GM18867 (cell line): ENCODE results near the gene KLK3.

ENCODE experiments used
- ATAC-seq: cut with Tn5 transposase; IDR thresholded peaks from one replicate; pipeline ENCODE4 v1.9.1; 2021; ENCODE audit warnings: mild to moderate bottlenecking, moderate library complexity; ENCODE audit not compliant: unreplicated experiment

KLK3 gene

GRCh38 chr19:50830266-50831025 is 24.3 kb upstream of the KLK3 start:
- no peak for ATAC-seq

GRCh38 chr19:50831026-50831396 is 23.7 kb upstream of the KLK3 start:
- ATAC-seq: no peak

DNA sequence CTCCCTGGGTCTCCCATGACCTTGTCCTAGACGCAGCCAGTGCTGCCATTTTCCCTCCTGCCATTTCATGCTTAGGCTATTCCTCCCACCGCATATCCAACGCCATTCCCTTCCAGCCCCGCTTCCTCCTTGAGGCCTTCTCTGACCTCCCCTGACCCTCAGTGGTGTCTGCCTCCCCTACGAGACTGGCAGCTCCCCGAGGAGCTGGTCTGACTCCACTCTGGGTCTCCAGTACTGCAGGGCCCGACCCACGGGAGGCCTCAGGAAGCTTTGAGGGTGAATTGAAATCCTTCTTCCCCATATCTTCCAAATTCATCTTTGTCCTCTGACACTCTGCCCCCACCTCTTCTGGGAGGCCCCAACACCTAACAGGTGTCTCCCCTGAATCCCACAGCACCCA is 22.0 kb upstream of the KLK3 start:
- ATAC-seq: no peak

- no peak for ATAC-seq
Measured at GRCh38 chr19:50833117-50833801, 21.5 kb upstream of the KLK3 start, which contains the start of gene KLK15. Gene KLK15, minus strand, starts transcription at chr19:50833574. Its CDS starts 2,082 bp downstream, at chr19:50831492.

DNA sequence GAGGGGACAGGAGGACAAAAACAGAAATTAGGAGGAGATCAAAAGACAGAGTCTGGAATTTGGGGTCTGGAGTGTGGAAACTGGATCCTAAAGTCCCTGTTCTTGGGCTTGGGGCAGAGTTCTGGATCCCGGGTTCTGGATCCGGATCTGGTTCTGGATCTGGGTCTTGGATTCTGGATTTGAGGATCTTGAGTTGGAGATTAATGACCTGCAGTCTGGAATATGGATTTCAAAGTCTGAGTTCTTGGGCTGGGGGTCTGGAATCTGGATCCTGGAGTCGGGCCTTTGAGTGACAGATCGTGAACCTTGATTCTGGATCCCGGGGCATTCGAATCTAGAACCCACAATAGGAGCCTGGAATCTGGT is 20.9 kb upstream of the KLK3 start:
- no peak for ATAC-seq

DNA sequence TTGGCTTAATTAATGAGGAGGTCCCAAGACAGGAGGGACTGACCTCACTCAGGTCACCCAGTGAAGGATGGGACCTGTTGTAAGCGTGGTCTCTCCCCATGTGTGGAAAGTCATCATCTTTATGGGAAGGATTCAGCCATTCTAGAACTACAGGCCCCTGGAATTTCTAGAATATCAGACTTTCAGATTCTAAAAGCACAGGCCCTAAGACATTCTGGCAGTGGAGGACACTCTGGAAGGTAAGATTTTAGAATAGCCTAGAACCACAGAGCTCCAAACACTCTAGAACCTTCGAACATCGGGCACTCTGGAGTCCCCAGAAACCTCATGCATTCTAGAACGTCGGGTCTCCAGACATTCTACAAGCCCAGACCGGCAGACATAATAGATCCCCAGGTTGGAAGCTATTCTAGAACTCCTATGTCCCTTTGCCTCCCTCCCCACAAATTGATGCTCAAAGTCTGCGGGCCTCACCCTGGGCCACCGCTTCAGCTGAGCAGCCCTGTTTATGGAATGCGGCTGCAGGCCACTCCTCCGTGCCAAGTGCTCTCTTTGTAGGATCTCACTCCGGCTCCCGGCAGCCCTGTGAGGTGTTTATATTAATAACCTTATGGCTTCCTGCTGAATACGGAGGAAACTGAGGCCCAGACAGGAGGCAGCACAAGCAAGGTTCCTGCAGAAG is 19.5 kb upstream of the KLK3 start:
- ATAC-seq: peak; percentile 10

DNA sequence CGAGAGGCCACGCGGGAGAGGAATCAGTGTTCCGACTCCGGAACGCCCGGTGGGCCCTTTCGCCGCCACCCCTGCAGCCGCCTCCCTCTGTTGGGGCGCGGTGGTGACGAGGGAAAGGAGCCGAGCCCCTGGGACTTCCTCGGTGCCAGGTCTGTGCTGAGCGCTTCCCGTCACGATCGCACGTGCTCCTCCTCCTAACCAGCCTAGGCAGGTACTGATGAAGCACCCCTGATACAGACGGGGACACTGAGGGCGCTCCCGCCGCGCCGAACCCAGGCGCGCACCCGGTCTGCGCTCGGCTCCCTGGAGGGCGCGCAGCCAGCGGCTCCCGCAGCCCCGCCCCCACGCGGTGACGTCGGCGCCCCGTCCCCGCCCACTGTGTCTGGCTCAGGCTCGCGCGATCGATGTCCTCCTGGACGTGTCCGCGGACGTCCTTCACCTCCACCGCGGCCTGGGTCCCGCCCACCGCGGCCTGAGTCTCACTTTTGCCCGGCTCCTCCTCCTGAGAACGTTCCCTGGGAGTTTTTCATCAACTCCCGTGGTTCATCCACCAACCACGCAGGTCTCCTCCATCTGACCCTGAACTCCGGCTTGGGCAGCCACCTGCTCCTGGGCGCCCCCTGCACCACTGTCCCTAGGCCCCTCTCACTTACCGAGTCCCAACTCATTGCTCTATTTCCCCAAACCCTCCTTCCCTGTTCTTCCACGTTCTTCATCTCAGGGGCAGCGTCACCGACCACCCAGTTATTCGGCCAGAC is 18.8 kb upstream of the KLK3 start:
- ATAC-seq: peak; percentile 81

GRCh38 chr19:50836543-50837195 is 18.0 kb upstream of the KLK3 start:
- no peak for ATAC-seq

DNA sequence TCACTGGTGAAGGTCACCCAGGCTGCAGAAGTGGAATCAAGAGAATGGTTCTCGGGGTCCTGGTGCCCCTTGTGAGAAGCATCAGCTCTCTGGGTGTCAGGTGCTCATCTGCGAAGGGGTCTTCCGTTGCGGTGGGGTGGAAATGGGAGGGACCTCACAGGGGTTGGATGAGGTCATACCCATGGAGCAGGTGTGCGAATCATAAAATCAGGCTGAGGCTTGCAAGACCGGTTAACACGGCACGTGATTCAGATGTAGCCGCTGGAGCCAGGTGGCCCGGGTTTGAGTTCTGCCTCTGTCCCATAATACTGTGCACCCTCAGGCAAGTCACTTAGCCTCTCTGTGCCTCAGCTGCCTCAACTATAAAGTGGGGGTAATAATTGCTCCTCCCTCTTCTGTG is 17.4 kb upstream of the KLK3 start:
- no peak for ATAC-seq

DNA sequence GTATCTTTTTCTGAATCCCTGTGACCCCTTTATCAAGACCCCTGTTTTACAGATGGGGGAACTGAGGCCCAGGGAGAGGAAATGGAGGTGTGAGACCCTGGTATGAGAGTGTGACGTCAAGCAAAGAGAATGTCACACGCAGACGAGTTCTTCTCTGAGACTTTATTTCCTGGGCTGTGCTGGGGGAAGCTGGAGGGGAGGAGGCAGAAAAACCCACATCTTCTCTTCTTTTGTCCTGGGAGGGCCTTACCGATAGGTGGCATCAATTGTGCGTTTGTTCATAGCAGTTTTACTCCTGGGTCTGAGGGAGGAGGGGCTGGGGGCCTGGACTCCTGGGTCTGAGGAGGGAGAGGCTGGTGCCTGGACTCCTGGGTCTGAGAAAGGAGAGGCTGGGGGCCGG is 16.5 kb upstream of the KLK3 start:
- ATAC-seq: no peak

DNA sequence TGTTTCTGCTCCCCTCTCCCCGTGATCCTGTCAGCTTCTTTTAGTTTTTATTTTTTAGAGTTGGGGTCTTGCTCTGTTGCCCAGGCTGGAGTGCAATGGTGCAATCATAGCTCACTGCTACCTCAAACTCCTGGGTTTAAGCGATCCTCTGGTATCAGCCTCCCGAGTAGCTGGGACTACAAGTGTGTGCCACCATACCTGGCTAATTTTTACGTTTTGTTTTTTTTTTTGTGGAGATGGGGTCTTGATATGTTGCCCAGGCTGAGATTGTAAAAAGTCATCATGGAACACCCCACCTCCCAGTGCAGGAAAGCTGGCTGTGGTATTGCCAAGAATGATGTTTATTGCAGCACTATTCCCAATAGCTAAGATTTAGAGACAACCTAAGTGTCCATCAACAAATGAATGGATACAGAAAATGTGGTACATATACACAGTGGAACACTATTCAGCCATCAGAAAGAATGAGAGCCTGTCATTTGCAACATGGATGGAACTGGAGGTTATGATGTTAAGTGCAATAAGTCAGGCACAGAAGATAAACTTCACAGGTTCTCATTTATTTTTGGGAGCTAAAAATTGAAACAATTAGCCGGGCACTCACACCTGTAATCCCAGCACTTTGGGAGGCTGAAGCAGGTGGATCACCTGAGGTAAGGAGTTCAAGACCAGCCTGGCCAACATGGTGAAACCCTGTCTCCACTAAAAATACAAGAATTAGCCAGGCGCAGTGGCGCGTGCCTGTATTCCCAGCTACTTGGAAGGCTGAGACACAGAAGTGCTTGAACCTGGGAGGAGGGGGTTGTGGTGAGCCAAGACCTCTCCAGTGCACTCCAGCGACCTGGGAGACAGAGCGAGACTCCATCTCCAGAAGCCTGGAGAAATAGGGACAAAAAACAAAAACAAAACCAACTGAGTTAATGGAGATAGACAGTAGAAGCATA is 14.7 kb upstream of the KLK3 start:
- no peak for ATAC-seq

- no peak for ATAC-seq
Measured at GRCh38 chr19:50842130-50842529, 12.6 kb upstream of the KLK3 start.

- no peak for ATAC-seq
Measured at GRCh38 chr19:50843205-50843604, 11.5 kb upstream of the KLK3 start.

- ATAC-seq: no peak
Measured at GRCh38 chr19:50843701-50844221, 11.0 kb upstream of the KLK3 start.

DNA sequence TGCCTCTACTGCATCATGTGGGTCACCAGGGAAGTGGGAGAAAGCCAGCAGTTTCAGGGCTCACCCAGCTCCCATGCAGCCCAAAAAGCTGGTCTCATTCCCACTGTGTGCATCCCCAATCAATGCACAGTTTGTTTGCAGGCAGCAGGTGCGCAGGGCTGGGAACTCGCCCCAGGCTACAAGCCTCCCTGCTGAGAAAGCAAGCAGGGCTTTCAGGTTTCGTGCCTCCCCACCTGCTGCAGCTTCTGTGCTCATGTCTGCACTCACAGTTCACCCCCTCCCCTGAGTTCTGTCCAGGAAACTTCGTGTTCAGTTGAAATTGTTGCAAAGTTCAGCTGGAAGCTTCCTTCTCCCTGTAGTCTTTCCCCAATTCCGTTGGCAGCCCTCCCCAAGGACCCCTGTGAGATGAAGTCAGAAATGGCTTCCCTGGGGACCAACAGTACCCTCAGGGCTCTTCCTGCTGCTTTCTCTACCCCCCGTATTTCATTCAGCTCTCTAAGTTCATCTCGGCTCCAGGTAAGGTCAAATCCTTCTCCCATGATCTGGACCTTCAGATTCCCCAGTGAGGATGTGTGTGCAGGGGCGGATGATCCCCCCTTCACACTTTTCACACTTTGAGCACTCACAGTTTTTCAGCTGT is 10.3 kb upstream of the KLK3 start:
- no peak for ATAC-seq

- no peak for ATAC-seq
Measured at GRCh38 chr19:50850738-50851137, 4.0 kb upstream of the KLK3 start.

DNA sequence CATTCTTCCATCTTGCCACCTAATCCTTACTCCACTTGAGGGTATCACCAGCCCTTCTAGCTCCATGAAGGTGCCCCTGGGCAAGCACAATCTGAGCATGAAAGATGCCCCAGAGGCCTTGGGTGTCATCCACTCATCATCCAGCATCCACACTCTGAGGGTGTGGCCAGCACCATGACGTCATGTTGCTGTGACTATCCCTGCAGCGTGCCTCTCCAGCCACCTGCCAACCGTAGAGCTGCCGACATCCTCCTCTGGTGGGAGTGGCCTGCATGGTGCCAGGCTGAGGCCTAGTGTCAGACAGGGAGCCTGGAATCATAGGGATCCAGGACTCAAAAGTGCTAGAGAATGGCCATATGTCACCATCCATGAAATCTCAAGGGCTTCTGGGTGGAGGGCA is 3.1 kb upstream of the KLK3 start:
- no peak for ATAC-seq

DNA sequence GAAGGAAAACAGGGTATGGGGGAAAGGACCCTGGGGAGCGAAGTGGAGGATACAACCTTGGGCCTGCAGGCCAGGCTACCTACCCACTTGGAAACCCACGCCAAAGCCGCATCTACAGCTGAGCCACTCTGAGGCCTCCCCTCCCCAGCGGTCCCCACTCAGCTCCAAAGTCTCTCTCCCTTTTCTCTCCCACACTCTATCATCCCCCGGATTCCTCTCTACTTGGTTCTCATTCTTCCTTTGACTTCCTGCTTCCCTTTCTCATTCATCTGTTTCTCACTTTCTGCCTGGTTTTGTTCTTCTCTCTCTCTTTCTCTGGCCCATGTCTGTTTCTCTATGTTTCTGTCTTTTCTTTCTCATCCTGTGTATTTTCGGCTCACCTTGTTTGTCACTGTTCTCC is 2.7 kb downstream of the KLK3 start:
- ATAC-seq: no peak

GRCh38 chr19:50858886-50859285 is 4.2 kb downstream of the KLK3 start:
- ATAC-seq: no peak
